ENCODE results near the gene SH2D4B. TPM values are rescaled to one million over a fixed set of nuclear protein-coding genes. Genes with fewer than 3 reads are reported as not detected.

SH2D4B gene
- total and polyA plus RNA-seq, 10 of the 15 experiments (the other 5 are each of a cell fraction or from before 2014, with no cell fraction given) = 0.04 to 0.21 (median 0.13) TPM; not detected in 5

DNA sequence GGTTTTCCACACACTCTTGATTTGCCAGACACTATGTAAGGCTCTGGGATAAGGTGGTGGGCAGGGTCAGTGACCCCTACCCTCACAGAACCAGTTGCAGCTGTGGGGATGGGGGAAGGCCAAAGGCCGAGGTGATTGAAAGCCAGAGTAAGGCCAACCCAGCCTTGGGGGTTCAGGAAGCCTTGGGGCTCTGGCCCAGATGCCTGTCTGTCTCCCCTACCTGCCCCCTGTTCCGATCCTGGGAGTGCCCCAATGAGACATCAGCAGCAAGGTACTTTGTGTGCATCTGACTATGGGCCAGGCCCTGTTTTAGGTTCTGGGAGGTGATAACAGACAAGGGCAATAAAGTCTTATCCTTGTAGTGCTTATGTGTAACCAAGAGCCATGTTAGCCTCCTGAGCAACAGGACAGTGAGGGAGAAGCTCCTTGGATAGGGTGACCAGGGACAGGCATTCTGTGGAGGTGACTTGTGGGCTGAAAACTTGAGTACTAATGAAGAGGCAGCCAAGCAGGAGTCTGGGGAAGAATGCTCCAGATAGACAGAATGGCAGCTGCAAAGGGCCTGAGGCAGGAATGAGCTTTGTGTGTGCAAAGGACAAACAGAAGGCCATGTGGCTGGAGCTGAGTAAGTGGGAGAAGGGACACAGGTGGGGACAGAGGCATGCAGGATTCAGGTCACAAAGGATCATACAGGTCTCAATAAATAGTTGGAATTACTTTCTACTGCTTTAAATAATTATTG lies 48.2 kb upstream of the SH2D4B start (continued):
- TF ChIP-seq, protein P1, sequence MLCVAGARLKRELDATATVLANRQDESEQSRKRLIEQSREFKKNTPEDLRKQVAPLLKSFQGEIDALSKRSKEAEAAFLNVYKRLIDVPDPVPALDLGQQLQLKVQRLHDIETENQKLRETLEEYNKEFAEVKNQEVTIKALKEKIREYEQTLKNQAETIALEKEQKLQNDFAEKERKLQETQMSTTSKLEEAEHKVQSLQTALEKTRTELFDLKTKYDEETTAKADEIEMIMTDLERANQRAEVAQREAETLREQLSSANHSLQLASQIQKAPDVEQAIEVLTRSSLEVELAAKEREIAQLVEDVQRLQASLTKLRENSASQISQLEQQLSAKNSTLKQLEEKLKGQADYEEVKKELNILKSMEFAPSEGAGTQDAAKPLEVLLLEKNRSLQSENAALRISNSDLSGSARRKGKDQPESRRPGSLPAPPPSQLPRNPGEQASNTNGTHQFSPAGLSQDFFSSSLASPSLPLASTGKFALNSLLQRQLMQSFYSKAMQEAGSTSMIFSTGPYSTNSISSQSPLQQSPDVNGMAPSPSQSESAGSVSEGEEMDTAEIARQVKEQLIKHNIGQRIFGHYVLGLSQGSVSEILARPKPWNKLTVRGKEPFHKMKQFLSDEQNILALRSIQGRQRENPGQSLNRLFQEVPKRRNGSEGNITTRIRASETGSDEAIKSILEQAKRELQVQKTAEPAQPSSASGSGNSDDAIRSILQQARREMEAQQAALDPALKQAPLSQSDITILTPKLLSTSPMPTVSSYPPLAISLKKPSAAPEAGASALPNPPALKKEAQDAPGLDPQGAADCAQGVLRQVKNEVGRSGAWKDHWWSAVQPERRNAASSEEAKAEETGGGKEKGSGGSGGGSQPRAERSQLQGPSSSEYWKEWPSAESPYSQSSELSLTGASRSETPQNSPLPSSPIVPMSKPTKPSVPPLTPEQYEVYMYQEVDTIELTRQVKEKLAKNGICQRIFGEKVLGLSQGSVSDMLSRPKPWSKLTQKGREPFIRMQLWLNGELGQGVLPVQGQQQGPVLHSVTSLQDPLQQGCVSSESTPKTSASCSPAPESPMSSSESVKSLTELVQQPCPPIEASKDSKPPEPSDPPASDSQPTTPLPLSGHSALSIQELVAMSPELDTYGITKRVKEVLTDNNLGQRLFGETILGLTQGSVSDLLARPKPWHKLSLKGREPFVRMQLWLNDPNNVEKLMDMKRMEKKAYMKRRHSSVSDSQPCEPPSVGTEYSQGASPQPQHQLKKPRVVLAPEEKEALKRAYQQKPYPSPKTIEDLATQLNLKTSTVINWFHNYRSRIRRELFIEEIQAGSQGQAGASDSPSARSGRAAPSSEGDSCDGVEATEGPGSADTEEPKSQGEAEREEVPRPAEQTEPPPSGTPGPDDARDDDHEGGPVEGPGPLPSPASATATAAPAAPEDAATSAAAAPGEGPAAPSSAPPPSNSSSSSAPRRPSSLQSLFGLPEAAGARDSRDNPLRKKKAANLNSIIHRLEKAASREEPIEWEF (IDR thresholded peaks at IDR 0.05; ENCODE audit: insufficient replicate concordance, low read depth, low read length) = no peak
- TF ChIP-seq SRF (IDR thresholded peaks at IDR 0.05; ENCODE audit: low read depth in 2 of 2, low read length in 2 of 2) (no peak), BHLHE40 (IDR thresholded peaks at IDR 0.05; ENCODE audit: borderline replicate concordance in 1 of 2, low read depth in 2 of 2, low read length in 1 of 2) (no peak), NR2C1 (IDR thresholded peaks at IDR 0.05) (no peak), STAT3 (IDR thresholded peaks at IDR 0.05; ENCODE audit: low read depth, low read length) (no peak), HDAC6 (IDR thresholded peaks at IDR 0.05; ENCODE audit: unreplicated experiment) (no peak), TARDBP (IDR thresholded peaks at IDR 0.05; ENCODE audit: borderline replicate concordance) (no peak), PAX8 (IDR thresholded peaks at IDR 0.05) (no peak)
- TF ChIP-seq, protein P2, sequence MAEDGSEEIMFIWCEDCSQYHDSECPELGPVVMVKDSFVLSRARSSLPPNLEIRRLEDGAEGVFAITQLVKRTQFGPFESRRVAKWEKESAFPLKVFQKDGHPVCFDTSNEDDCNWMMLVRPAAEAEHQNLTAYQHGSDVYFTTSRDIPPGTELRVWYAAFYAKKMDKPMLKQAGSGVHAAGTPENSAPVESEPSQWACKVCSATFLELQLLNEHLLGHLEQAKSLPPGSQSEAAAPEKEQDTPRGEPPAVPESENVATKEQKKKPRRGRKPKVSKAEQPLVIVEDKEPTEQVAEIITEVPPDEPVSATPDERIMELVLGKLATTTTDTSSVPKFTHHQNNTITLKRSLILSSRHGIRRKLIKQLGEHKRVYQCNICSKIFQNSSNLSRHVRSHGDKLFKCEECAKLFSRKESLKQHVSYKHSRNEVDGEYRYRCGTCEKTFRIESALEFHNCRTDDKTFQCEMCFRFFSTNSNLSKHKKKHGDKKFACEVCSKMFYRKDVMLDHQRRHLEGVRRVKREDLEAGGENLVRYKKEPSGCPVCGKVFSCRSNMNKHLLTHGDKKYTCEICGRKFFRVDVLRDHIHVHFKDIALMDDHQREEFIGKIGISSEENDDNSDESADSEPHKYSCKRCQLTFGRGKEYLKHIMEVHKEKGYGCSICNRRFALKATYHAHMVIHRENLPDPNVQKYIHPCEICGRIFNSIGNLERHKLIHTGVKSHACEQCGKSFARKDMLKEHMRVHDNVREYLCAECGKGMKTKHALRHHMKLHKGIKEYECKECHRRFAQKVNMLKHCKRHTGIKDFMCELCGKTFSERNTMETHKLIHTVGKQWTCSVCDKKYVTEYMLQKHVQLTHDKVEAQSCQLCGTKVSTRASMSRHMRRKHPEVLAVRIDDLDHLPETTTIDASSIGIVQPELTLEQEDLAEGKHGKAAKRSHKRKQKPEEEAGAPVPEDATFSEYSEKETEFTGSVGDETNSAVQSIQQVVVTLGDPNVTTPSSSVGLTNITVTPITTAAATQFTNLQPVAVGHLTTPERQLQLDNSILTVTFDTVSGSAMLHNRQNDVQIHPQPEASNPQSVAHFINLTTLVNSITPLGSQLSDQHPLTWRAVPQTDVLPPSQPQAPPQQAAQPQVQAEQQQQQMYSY (CRISPR knock-in tag; IDR thresholded peaks at IDR 0.05) = no peak
- TF ChIP-seq, protein P3, sequence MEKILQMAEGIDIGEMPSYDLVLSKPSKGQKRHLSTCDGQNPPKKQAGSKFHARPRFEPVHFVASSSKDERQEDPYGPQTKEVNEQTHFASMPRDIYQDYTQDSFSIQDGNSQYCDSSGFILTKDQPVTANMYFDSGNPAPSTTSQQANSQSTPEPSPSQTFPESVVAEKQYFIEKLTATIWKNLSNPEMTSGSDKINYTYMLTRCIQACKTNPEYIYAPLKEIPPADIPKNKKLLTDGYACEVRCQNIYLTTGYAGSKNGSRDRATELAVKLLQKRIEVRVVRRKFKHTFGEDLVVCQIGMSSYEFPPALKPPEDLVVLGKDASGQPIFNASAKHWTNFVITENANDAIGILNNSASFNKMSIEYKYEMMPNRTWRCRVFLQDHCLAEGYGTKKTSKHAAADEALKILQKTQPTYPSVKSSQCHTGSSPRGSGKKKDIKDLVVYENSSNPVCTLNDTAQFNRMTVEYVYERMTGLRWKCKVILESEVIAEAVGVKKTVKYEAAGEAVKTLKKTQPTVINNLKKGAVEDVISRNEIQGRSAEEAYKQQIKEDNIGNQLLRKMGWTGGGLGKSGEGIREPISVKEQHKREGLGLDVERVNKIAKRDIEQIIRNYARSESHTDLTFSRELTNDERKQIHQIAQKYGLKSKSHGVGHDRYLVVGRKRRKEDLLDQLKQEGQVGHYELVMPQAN (conservative IDR thresholded peaks at IDR 0.05) = no peak
